Duodenal mucosa (tissue), 2 donors: Measurements from ENCODE around the gene MOB3C.
"Not testable (repeated sequence)": the region's sequence is repeated elsewhere in the genome, so short reads cannot be mapped to it uniquely, and the experiment has no call there.

ENCODE experiments used
- H3K27ac ChIP-seq: one replicate; pipeline ENCODE4 v1.7.0; 2013; ENCODE audit warnings: low read depth, low read length
- H3K27me3 ChIP-seq, 2 donors: one replicate each; pipeline ENCODE4 v1.7.0; 2013; ENCODE audit warnings: low read length in 2 of 2, control low read depth in 1 of 2; ENCODE audit not compliant: insufficient read depth in 2 of 2, control insufficient read depth in 1 of 2
- H3K36me3 ChIP-seq, 2 donors: one replicate each; pipeline ENCODE4 v1.7.0; 2013; ENCODE audit warnings: low read length in 2 of 2, control low read depth in 1 of 2; ENCODE audit not compliant: insufficient read depth in 2 of 2, control insufficient read depth in 1 of 2
- H3K4me1 ChIP-seq, 2 donors: one replicate each; pipeline ENCODE4 v1.7.0; 2013; ENCODE audit warnings: low read length in 2 of 2, control low read depth in 1 of 2; ENCODE audit not compliant: insufficient read depth in 2 of 2, control insufficient read depth in 1 of 2
- H3K4me3 ChIP-seq, 2 donors: one replicate each; pipeline ENCODE4 v1.7.0; 2013; ENCODE audit warnings: low read length in 2 of 2, low read depth in 1 of 2
- H3K9ac ChIP-seq, 2 donors: one replicate each; pipeline ENCODE4 v1.7.0; 2013; ENCODE audit warnings: low read length in 2 of 2, low read depth in 1 of 2
- H3K9me3 ChIP-seq, 2 donors: one replicate each; pipeline ENCODE4 v1.7.0; 2013; ENCODE audit warnings: low read length in 2 of 2, control low read depth in 1 of 2; ENCODE audit not compliant: control insufficient read depth in 1 of 2

MOB3C gene

DNA sequence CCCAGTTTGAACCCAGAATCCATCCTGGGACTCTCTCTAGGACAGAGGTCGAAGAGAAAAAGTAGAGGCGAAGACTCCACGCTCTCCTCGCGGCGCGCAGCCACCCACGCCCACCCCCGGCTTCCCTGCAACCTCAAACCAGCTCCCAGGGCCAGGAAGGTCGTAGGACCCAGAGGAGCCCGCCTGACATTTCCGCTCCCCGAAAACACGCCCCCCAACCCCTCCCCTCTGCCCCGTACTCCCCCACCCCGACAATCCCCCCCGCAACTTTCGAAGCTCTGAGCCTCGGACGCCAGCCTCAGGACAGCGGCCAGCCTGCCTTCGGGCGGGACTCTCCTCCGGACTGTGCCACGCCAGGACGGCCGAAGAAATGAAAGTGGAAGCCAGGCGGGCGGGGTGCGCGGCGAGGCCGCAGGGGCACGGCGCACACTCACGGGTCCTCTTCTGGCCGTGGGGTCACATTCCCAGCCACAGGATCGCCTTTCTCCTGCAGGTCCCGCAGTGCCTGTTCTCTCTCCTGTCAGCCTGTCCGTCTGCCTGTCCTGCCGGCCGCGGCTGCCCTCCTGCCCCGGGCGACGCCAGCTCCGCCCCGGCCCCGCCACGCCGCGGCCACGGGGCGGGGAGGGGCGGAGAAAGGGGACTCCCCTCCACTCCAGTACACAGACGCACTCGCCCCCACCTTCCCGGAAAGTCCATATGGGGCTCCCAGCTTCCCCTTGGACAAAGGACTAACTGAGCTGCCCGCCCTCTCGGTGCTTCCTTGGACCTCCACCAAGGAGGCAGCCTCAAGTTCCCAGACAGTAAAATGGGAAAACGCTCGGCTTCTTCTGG lies at the start of gene MOB3C:
Gene MOB3C, minus strand, starts transcription at position 535 of the 831 bp plus-strand sequence. CDS start 3,490 bp downstream, outside the sequence.
- H3K36me3 ChIP-seq = peaks cover 6 to 9% of the 10 kb centered on the region in 2 donors
- peaks cover 37% of the 10 kb centered on the region in 2 donors for H3K4me1 ChIP-seq
- peak within 1 kb of the TSS; percentile 72 to 96 for H3K9ac ChIP-seq
- peak within 1 kb of the TSS; percentile 68 to 95 for H3K4me3 ChIP-seq
- H3K9me3 ChIP-seq = no peaks in the 10 kb centered on the region
- peak within 1 kb of the TSS; percentile 87 for H3K27ac ChIP-seq
- no peaks in the 10 kb centered on the region for H3K27me3 ChIP-seq

DNA sequence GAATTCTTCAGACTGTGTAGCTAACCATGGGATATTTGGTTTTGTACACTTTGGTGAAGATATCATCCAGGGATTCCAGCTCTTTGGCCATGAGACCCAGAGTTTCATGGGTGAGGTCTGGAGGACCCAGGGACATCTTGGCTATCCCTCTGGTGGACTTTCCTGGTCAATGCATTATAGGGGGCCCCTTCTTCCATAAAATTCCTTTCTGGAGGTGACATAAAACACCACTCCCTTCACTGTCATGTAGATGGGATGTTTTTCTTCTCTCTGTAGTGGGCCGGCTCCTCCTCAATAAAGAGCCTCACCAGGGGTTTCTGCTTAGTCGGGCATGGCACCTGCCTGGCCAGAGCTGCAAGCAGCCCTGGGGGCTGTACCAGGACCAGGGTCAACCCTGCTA lies 49.4 kb upstream of the MOB3C start:
- peaks cover 16 to 19% of the 10 kb centered on the region in 2 donors for H3K4me1 ChIP-seq
- H3K36me3 ChIP-seq = peaks cover 0 to 17% of the 10 kb centered on the region in 2 donors
- H3K27ac ChIP-seq = no peak overlapping the region
- H3K9ac ChIP-seq = no peak overlapping the region
- no peak overlapping the region for H3K4me3 ChIP-seq
- no peaks in the 10 kb centered on the region for H3K27me3 ChIP-seq
- no peaks in the 10 kb centered on the region for H3K9me3 ChIP-seq

GRCh38 chr1:46662919-46663318 lies 46.3 kb upstream of the MOB3C start:
- H3K9ac ChIP-seq, H3K9me3 ChIP-seq, H3K4me3 ChIP-seq, H3K27ac ChIP-seq, H3K27me3 ChIP-seq: not testable (repeated sequence)
- H3K36me3 ChIP-seq = peaks cover 5 to 34% of the 10 kb centered on the region in 2 donors
- H3K4me1 ChIP-seq = peaks cover 13 to 16% of the 10 kb centered on the region in 2 donors

GRCh38 chr1:46660116-46660515 lies 43.5 kb upstream of the MOB3C start:
- H3K4me1 ChIP-seq, H3K27me3 ChIP-seq, H3K9ac ChIP-seq, H3K4me3 ChIP-seq, H3K27ac ChIP-seq, H3K9me3 ChIP-seq: not testable (repeated sequence)
- peaks cover 13 to 50% of the 10 kb centered on the region in 2 donors for H3K36me3 ChIP-seq

DNA sequence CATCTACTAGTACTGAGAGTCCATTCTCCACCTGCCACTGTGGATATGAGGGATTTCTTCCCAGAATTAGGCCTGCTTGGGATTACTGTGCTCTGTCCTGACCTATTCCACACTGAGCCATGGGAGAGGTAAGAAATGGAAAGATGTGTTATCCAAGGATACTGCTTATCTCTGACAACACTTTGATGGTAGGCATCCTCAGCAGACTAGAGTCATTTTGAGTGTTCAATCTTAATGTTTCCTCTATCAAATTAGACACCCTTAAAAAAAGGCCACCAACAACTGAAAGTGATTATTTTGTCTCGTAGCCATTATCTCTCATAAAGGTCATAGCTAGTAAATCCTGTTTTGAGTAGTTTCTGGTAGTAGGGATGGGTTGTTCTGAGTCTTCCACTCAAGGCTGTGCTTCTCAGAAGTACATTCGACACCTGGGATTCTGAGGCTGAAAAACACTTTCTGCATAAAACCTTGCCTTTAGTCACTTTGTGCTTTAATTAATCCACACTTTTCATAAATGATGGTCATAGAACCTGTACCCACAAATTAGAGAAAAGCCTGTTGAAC lies 42.8 kb upstream of the MOB3C start:
- no peak overlapping the region for H3K9ac ChIP-seq
- H3K36me3 ChIP-seq = peaks cover 13 to 51% of the 10 kb centered on the region in 2 donors
- H3K4me3 ChIP-seq = no peak overlapping the region
- no peak overlapping the region for H3K27ac ChIP-seq
- no peaks in the 10 kb centered on the region for H3K27me3 ChIP-seq
- no peaks in the 10 kb centered on the region for H3K4me1 ChIP-seq
- H3K9me3 ChIP-seq = no peaks in the 10 kb centered on the region

- no peak overlapping the region for H3K27ac ChIP-seq
- peaks cover 8% of the 10 kb centered on the region in 2 donors for H3K4me1 ChIP-seq
- no peak overlapping the region for H3K4me3 ChIP-seq
- peaks cover 13 to 44% of the 10 kb centered on the region in 2 donors for H3K36me3 ChIP-seq
- no peak overlapping the region for H3K9ac ChIP-seq
- no peaks in the 10 kb centered on the region for H3K27me3 ChIP-seq
- H3K9me3 ChIP-seq = no peaks in the 10 kb centered on the region
Observed at GRCh38 chr1:46657775-46658174, 41.2 kb upstream of the MOB3C start.

GRCh38 chr1:46656643-46657042 lies 40.0 kb upstream of the MOB3C start:
- no peak overlapping the region for H3K27ac ChIP-seq
- no peaks in the 10 kb centered on the region for H3K27me3 ChIP-seq
- no peaks in the 10 kb centered on the region for H3K9me3 ChIP-seq
- peaks cover 13 to 51% of the 10 kb centered on the region in 2 donors for H3K36me3 ChIP-seq
- H3K4me1 ChIP-seq = peaks cover 8 to 9% of the 10 kb centered on the region in 2 donors
- H3K4me3 ChIP-seq = no peak overlapping the region
- H3K9ac ChIP-seq = no peak overlapping the region

- Histone ChIP-seq H3K27ac (no peak overlapping the region), H3K27me3 (no peaks in the 10 kb centered on the region), H3K9me3 (no peaks in the 10 kb centered on the region), H3K4me1 (peaks cover 8 to 9% of the 10 kb centered on the region in 2 donors), H3K9ac (no peak overlapping the region), H3K36me3 (peaks cover 13 to 51% of the 10 kb centered on the region in 2 donors), H3K4me3 (no peak overlapping the region)
Observed at GRCh38 chr1:46655848-46656247, 39.2 kb upstream of the MOB3C start.

GRCh38 chr1:46654698-46655097 lies 38.1 kb upstream of the MOB3C start:
- H3K9ac ChIP-seq, H3K4me3 ChIP-seq, H3K9me3 ChIP-seq, H3K4me1 ChIP-seq, H3K27ac ChIP-seq, H3K27me3 ChIP-seq: not testable (repeated sequence)
- peaks cover 18 to 57% of the 10 kb centered on the region in 2 donors for H3K36me3 ChIP-seq

- no peak overlapping the region for H3K27ac ChIP-seq
- peaks cover 8 to 9% of the 10 kb centered on the region in 2 donors for H3K4me1 ChIP-seq
- H3K9me3 ChIP-seq = peaks cover 4 to 5% of the 10 kb centered on the region in 2 donors
- H3K4me3 ChIP-seq = peak overlapping the region in 1 of 2 donors; percentile 13
- H3K27me3 ChIP-seq = no peaks in the 10 kb centered on the region
- H3K9ac ChIP-seq = no peak overlapping the region
- H3K36me3 ChIP-seq = peaks cover 17 to 57% of the 10 kb centered on the region in 2 donors
Observed at GRCh38 chr1:46654012-46654411, 37.4 kb upstream of the MOB3C start.
